RWPE1 (cell line): ENCODE results near the gene TADA3.

Source experiments
- CTCF ChIA-PET: fragments of 350-600 bp; sonication (Branson Sonifier 250); formaldehyde crosslinking; extraction: SDS; loops from one replicate; lab custom pipeline; 2021; lab: Yijun Ruan, JAX
- POLR2A ChIA-PET: fragments of 400-600 bp; formaldehyde crosslinking; extraction: SDS; loops from one replicate; lab custom pipeline; 2020; ENCODE audit warnings: antibody characterized with exemption; ENCODE audit not compliant: low non-redundant PET; lab: Yijun Ruan, JAX
- DNase-seq: peaks from one replicate; pipeline ENCODE4 v3.0.0; 2012; ENCODE audit warnings: low spot score
- H3K27ac ChIP-seq: fragments of 450-650 bp; 2 replicates; pipeline ENCODE4 v1.5.1; 2017
- CTCF ChIP-seq: fragments of 450-650 bp; conservative IDR thresholded peaks from 2 replicates; pipeline ENCODE4 v1.5.1; 2017; ENCODE audit warnings: low read depth, mild to moderate bottlenecking

TADA3 gene

GRCh38 chr3:9794400-9794799 lies 2.1 kb upstream of the TADA3 start:
- CTCF ChIA-PET: no interaction called here
- H3K27ac ChIP-seq: no peak overlapping the region
- no peak for TF ChIP-seq CTCF
- POLR2A ChIA-PET: interaction anchor here (0.9 kb wide), 1 partner anchor 9 kb away, joined by 3 read pairs; no protein-coding TSS in a partner anchor
- DNase-seq: no peak

DNA sequence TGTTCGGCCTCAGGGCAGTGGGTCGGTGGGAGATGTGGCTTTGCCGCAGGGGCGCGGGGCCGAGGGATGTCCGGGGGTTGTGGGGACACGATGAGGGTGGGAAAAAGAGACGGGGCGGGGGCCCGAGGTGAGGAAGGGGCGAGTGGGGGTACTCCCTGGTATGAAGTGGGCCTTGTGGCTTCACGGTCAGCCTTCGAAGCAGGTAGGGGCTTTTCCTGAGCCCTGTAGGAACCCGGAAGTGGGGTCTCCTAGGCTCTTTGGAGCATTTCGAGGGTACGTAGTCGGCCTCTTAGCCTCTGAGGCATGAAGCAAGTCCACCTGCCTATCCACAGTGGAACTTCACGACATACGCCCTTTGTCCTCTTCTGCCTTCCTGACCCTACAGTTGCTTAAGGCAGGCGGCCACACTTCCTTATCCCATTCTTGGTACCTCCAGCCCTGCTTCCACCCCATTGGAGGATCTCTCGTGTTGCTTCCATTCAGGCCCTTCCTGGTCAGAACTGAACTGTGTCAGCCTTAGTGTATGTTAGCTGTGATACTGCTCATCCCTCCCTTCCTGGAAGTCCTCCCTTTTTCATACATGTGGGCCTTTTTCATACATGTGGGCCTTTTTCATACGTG lies 998 bp upstream of the TADA3 start:
- DNase-seq: no peak
- H3K27ac ChIP-seq: peak overlapping the region; percentile 91
- CTCF ChIA-PET: interaction anchor here (0.6 to 0.7 kb wide), 3 partner anchors 21 to 290 kb away, joined by 4 to 5 read pairs (median 4); no protein-coding TSS in a partner anchor
- POLR2A ChIA-PET: interaction anchor here (0.6 to 0.9 kb wide), 2 partner anchors 10 to 172 kb away, joined by 3 read pairs; no protein-coding TSS in a partner anchor
- TF ChIP-seq CTCF: no peak

GRCh38 chr3:9791790-9792404 lies 376 bp downstream of the TADA3 start:
- TF ChIP-seq CTCF: no peak
- DNase-seq: no peak
- H3K27ac ChIP-seq: peak overlapping the region; percentile 91
- ChIA-PET POLR2A (no interaction called here), CTCF (interaction anchor here (1.0 kb wide), 1 partner anchor 154 kb away, joined by 3 read pairs; no protein-coding TSS in a partner anchor)

DNA sequence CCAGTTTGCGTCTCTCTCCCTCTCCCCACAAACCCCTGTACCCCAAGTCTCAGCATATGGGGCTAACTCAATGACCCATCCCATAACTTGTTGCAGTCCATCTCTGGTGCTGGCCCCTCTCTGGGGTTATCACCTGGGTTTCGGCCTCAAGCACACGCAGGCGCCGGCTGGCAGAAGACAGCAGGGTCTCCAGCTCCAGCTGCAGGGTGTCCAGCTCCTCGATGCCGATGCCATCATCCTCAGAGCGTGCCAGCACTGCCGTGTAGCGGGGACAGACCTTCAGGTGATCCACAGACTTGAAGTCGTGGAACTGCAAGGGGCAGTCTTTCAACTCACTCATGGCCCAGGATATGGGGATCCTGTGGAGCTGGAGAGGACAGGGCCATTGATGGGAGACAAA lies 1.1 kb downstream of the TADA3 start:
- peak overlapping the region; percentile 45 for H3K27ac ChIP-seq
- DNase-seq: no peak
- TF ChIP-seq CTCF: no peak
- ChIA-PET CTCF (interaction anchor here (1.0 kb wide), 1 partner anchor 155 kb away, joined by 3 read pairs; no protein-coding TSS in a partner anchor), POLR2A (no interaction called here)

DNA sequence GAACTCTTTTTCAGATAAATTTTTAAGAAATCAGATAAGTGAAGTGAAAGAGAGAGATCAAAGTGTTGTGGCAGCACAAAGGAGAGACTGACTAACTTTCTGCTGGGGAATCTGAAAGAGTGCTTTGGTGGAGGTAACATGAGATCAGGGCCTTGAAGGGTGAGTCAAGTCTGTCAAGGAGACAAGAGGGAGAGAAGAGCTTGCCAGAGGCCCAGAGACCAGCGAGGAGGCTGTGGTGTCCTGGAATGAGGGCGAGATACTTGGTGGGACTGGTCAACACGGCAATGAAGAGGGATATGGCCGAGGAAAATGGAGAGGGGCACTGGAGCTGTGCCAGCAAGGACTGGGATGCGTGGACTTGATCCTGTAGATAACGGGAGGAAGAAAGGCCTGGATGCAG lies 4.6 kb downstream of the TADA3 start:
- CTCF ChIA-PET: no interaction called here
- H3K27ac ChIP-seq: peak overlapping the region; percentile 43; the same call in 1 of the 2 replicates
- POLR2A ChIA-PET: no interaction called here

More for the DNA sequence above, 4.6 kb downstream of the TADA3 start:
- no peak for TF ChIP-seq CTCF
- DNase-seq: no peak
